ENCODE data around the gene PACC1. TPM values are rescaled to one million over a fixed set of nuclear protein-coding genes. Genes with fewer than 3 reads are reported as not detected.
"Not testable (repeated sequence)": the region's sequence is repeated elsewhere in the genome, so short reads cannot be mapped to it uniquely, and the experiment has no call there.

The PACC1 gene
- total RNA-seq, 1 donor from 2014 or later = 9.7 TPM

GRCh38 chr1:212401838-212402582, 12.7 kb downstream of the PACC1 start:
- peaks cover 6% of the 10 kb centered on the region for H3K36me3 ChIP-seq
- no peaks in the 10 kb centered on the region for H3K4me1 ChIP-seq
- DNase-seq = no peak
- no peak for TF ChIP-seq CTCF (IDR thresholded peaks at IDR 0.05)
- H3K27ac ChIP-seq = no peak overlapping the region
- no peaks in the 10 kb centered on the region for H3K27me3 ChIP-seq
- no peak overlapping the region for H3K4me3 ChIP-seq
- no peak for ATAC-seq
- H3K9me3 ChIP-seq = peaks cover 5% of the 10 kb centered on the region
- intact Hi-C loops (cut with DNase I) = no loop called here

DNA sequence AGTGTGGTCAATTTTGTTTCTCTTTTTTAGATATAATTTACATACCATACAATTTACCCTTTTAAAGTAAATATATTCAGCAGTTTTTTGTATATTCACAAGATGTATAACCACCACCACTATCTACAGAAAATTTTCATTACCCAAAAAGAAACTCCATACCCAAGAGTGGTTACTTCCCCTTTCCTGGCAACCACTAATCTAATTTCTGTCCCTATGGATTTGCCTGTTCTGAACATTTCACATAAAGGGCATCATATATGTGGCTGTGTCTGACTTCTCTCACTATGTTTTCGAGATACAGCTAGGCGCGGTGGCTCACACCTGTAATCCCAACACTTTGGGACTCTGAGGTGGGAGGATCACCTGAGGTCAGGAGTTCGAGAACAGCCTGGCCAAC, 13.6 kb downstream of the PACC1 start:
- DNase-seq (no peak), ATAC-seq (no peak)
- no peaks in the 10 kb centered on the region for H3K27me3 ChIP-seq
- peaks cover 7% of the 10 kb centered on the region for H3K9me3 ChIP-seq
- no peak overlapping the region for H3K4me3 ChIP-seq
- intact Hi-C loops (cut with DNase I) = no loop called here
- H3K27ac ChIP-seq = no peak overlapping the region
- H3K36me3 ChIP-seq = peaks cover under 1% of the 10 kb centered on the region
- H3K4me1 ChIP-seq = no peaks in the 10 kb centered on the region
- TF ChIP-seq CTCF (IDR thresholded peaks at IDR 0.05) = no peak

GRCh38 chr1:212397171-212397570, 17.5 kb downstream of the PACC1 start:
- ATAC-seq = no peak
- Histone ChIP-seq H3K36me3 (no peaks in the 10 kb centered on the region), H3K27ac (no peak overlapping the region), H3K4me3 (no peak overlapping the region), H3K27me3 (no peaks in the 10 kb centered on the region), H3K4me1 (no peaks in the 10 kb centered on the region), H3K9me3 (peaks cover 7% of the 10 kb centered on the region)
- intact Hi-C loops (cut with DNase I) = no loop called here
- no peak for TF ChIP-seq CTCF (IDR thresholded peaks at IDR 0.05)
- DNase-seq = no peak

- TF ChIP-seq CTCF (IDR thresholded peaks at IDR 0.05) = no peak
- Histone ChIP-seq H3K9me3 (peaks cover 7% of the 10 kb centered on the region), H3K4me1 (no peaks in the 10 kb centered on the region), H3K36me3 (no peaks in the 10 kb centered on the region), H3K27me3 (no peaks in the 10 kb centered on the region), H3K27ac (no peak overlapping the region), H3K4me3 (no peak overlapping the region)
- intact Hi-C loops (cut with DNase I) = no loop called here
- ATAC-seq (no peak), DNase-seq (no peak)
Observed at GRCh38 chr1:212396638-212397037, 18.0 kb downstream of the PACC1 start.

GRCh38 chr1:212395678-212396437, 18.8 kb downstream of the PACC1 start:
- H3K4me3 ChIP-seq; DNase-seq; intact Hi-C loops (cut with DNase I); H3K27me3 ChIP-seq; H3K27ac ChIP-seq; H3K36me3 ChIP-seq; ATAC-seq; H3K9me3 ChIP-seq; H3K4me1 ChIP-seq: not testable (repeated sequence)

GRCh38 chr1:212388985-212389716, 25.5 kb downstream of the PACC1 start:
- Histone ChIP-seq H3K27ac (no peak overlapping the region), H3K4me3 (no peak overlapping the region), H3K9me3 (no peaks in the 10 kb centered on the region), H3K36me3 (peaks cover 18% of the 10 kb centered on the region), H3K27me3 (no peaks in the 10 kb centered on the region), H3K4me1 (no peaks in the 10 kb centered on the region)
- intact Hi-C loops (cut with DNase I) = no loop called here
- ATAC-seq (no peak), DNase-seq (no peak)
- no peak for TF ChIP-seq CTCF (IDR thresholded peaks at IDR 0.05)

Data from upper lobe of right lung (tissue), 1 donor.